NCI-H2029 (cell line): ENCODE data around the gene MB.

Experiments
- DNase-seq: peaks from one replicate; lab custom pipeline; 2025; lab: John Stamatoyannopoulos, UW

The MB gene

GRCh38 chr22:35572556-35572955 lies 44.6 kb downstream of the MB start:
- DNase-seq: no peak

GRCh38 chr22:35570686-35571194 lies 46.4 kb downstream of the MB start:
- no peak for DNase-seq

- no peak for DNase-seq
These were observed 47.2 kb downstream of the MB start for GRCh38 chr22:35569916-35570315.

- no peak for DNase-seq
These were observed 48.1 kb downstream of the MB start for GRCh38 chr22:35568751-35569739.

- DNase-seq: no peak
These were observed 49.6 kb downstream of the MB start for GRCh38 chr22:35567351-35568141.

GRCh38 chr22:35564975-35565867 lies 51.9 kb downstream of the MB start:
- no peak for DNase-seq

- DNase-seq: no peak
These were observed 53.9 kb downstream of the MB start for GRCh38 chr22:35563211-35563610.

- no peak for DNase-seq
These were observed 55.2 kb downstream of the MB start for GRCh38 chr22:35561796-35562526.

GRCh38 chr22:35560824-35561223 lies 56.3 kb downstream of the MB start:
- DNase-seq: no peak

GRCh38 chr22:35560366-35560765 lies 56.8 kb downstream of the MB start:
- no peak for DNase-seq

- DNase-seq: no peak
These were observed 57.6 kb downstream of the MB start for GRCh38 chr22:35559354-35560005.

- DNase-seq: no peak
These were observed 58.4 kb downstream of the MB start for GRCh38 chr22:35558719-35559118.

GRCh38 chr22:35558031-35558430 lies 59.1 kb downstream of the MB start:
- DNase-seq: no peak
